Vagina (tissue), 2 donors: ENCODE data around the gene MAP2K3.

Source experiments
- CTCF ChIP-seq, 3 experiments: fragments of 450-650 bp in 2 of 3; fragments of 200-600 bp in 1 of 3; sonication (generic) in 1 of 3; IDR thresholded peaks; one replicate each; pipeline ENCODE4 v1.5.1; 2017 to 2019; ENCODE audit warnings: antibody characterized with exemption in 3 of 3, mild to moderate bottlenecking in 2 of 3, moderate library complexity in 2 of 3
- POLR2A ChIP-seq, 2 donors: fragments of 450-650 bp; IDR thresholded peaks; one replicate each; pipeline ENCODE4 v1.6.1; 2017; ENCODE audit warnings: antibody characterized with exemption in 2 of 2, mild to moderate bottlenecking in 2 of 2, moderate library complexity in 2 of 2
- POLR2AphosphoS5 ChIP-seq, 2 donors: sonication (generic); formaldehyde crosslinking; IDR thresholded peaks; one replicate each; pipeline ENCODE4 v1.9.0; 2017; ENCODE audit warnings: antibody characterized with exemption in 2 of 2, mild to moderate bottlenecking in 2 of 2, low read depth in 1 of 2; ENCODE audit not compliant: insufficient read depth in 1 of 2

- TF ChIP-seq POLR2A (IDR thresholded peaks at IDR 0.05) (no peak), CTCF (IDR thresholded peaks at IDR 0.05) (no peak), POLR2AphosphoS5 (IDR thresholded peaks at IDR 0.05; ENCODE audit: insufficient read depth in 1 of 2, low read depth in 1 of 2) (no peak)
Observed at GRCh38 chr17:21268596-21269188, 15.8 kb upstream of the MAP2K3 start.
